ENCODE results near the gene SCP2.

SCP2 gene

DNA sequence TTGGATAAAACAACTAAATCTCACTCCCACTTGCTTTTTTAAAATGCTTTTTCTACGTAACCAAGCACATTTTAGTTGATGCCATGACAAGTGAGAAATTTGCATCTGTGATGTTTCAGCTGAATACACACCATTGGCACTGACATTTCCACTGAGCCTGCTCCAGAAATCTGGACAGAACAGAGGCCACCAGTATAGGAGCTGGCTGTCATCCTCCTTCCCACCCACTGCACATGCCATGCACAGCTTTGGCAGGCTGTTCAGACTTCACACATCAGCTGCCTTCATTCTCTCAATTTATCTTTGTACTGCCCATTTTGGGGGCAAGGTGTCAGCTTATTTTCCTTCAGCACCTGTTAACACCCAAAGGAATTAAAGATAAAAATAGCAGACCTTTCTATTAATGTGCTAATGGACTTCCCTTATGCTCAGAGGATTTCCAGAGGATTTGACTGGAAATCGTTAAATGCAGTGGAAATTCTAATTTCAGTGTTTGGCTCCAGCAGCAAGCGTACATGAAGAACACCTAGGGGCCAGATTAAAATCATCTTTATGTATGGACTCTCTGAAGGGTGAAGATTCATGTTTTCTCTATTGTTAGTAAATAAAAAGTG is 122.0 kb downstream of the SCP2 start:
- Histone ChIP-seq H3K36me3 (ENCODE audit: control insufficient read depth in 2 of 2, insufficient read depth in 1 of 2, low read length in 2 of 2) (peaks cover 0 to 12% of the 10 kb centered on the region in 2 experiments; a peak in 1 of 3 replicates), H3K27ac (ENCODE audit: extremely low read depth, low read depth, low read length) (no peak overlapping the region), H3K4me1 (ENCODE audit: control insufficient read depth, insufficient read depth, low read length) (peaks cover 12% of the 10 kb centered on the region), H3K9me3 (ENCODE audit: control insufficient read depth, insufficient read depth, low read depth, low read length) (no peaks in the 10 kb centered on the region), H3K4me3 (ENCODE audit: low read depth, low read length) (no peak overlapping the region)
- POLR2A ChIA-PET: no interaction called here
- CTCF ChIA-PET: interaction anchor here (0.6 kb wide), 1 partner anchor 166 kb away, joined by 4 read pairs; no protein-coding TSS in a partner anchor
- TF ChIP-seq ZNF174 (tag by site-specific recombination; IDR thresholded peaks at IDR 0.05) (no peak), SCRT2 (tag by site-specific recombination; IDR thresholded peaks at IDR 0.05) (no peak), ZNF18 (tag by site-specific recombination; IDR thresholded peaks at IDR 0.05) (no peak), SALL2 (tag by site-specific recombination; IDR thresholded peaks at IDR 0.05; ENCODE audit: borderline replicate concordance) (no peak), ZNF223 (tag by site-specific recombination; IDR thresholded peaks at IDR 0.05) (no peak), ZNF654 (tag by site-specific recombination; IDR thresholded peaks at IDR 0.05; ENCODE audit: low read depth) (no peak), ZNF266 (tag by site-specific recombination; IDR thresholded peaks at IDR 0.05; ENCODE audit: low read depth) (no peak), ZNF132 (tag by site-specific recombination; IDR thresholded peaks at IDR 0.05; ENCODE audit: borderline replicate concordance) (no peak), ZNF324 (tag by site-specific recombination; IDR thresholded peaks at IDR 0.05) (no peak), ZNF221 (tag by site-specific recombination; IDR thresholded peaks at IDR 0.05; ENCODE audit: borderline replicate concordance) (no peak), ZBTB17 (tag by site-specific recombination; IDR thresholded peaks at IDR 0.05) (no peak), MZF1 (tag by site-specific recombination; IDR thresholded peaks at IDR 0.05; ENCODE audit: borderline replicate concordance) (no peak), YY2 (tag by site-specific recombination; IDR thresholded peaks at IDR 0.05) (no peak)
- TF ChIP-seq, protein P1, sequence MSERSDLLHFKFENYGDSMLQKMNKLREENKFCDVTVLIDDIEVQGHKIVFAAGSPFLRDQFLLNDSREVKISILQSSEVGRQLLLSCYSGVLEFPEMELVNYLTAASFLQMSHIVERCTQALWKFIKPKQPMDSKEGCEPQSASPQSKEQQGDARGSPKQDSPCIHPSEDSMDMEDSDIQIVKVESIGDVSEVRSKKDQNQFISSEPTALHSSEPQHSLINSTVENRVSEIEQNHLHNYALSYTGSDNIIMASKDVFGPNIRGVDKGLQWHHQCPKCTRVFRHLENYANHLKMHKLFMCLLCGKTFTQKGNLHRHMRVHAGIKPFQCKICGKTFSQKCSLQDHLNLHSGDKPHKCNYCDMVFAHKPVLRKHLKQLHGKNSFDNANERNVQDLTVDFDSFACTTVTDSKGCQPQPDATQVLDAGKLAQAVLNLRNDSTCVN (tag by site-specific recombination; optimal IDR thresholded peaks at IDR 0.05): no peak

- H3K4me3 ChIP-seq (ENCODE audit: low read depth, low read length): no peak overlapping the region
- no peaks in the 10 kb centered on the region for H3K9me3 ChIP-seq (ENCODE audit: control insufficient read depth, insufficient read depth, low read depth, low read length)
- H3K4me1 ChIP-seq (ENCODE audit: control insufficient read depth, insufficient read depth, low read length): peaks cover 12% of the 10 kb centered on the region
- H3K36me3 ChIP-seq (ENCODE audit: control insufficient read depth in 2 of 2, insufficient read depth in 1 of 2, low read length in 2 of 2): peaks cover 0 to 12% of the 10 kb centered on the region in 2 experiments; a peak in 1 of 3 replicates
- POLR2A ChIA-PET: no interaction called here
- no peak overlapping the region for H3K27ac ChIP-seq (ENCODE audit: extremely low read depth, low read depth, low read length)
- CTCF ChIA-PET: interaction anchor here (0.6 kb wide), 1 partner anchor 167 kb away, joined by 4 read pairs; no protein-coding TSS in a partner anchor
- TF ChIP-seq ZBTB10 (tag by site-specific recombination; IDR thresholded peaks at IDR 0.05) (no peak), KLF8 (tag by site-specific recombination; IDR thresholded peaks at IDR 0.05) (no peak), ZNF777 (tag by site-specific recombination; IDR thresholded peaks at IDR 0.05; ENCODE audit: borderline replicate concordance) (no peak), ZNF324 (tag by site-specific recombination; IDR thresholded peaks at IDR 0.05) (no peak), ZIC2 (tag by site-specific recombination; IDR thresholded peaks at IDR 0.05) (no peak), ZBTB48 (tag by site-specific recombination; IDR thresholded peaks at IDR 0.05) (no peak), ATF2 (tag by site-specific recombination; IDR thresholded peaks at IDR 0.05; ENCODE audit: low read depth) (no peak), ZNF121 (tag by site-specific recombination; IDR thresholded peaks at IDR 0.05) (no peak), SP7 (tag by site-specific recombination; IDR thresholded peaks at IDR 0.05) (no peak), ZNF677 (tag by site-specific recombination; IDR thresholded peaks at IDR 0.05) (no peak), ZNF555 (tag by site-specific recombination; conservative IDR thresholded peaks at IDR 0.05) (no peak), GLI2 (tag by site-specific recombination; IDR thresholded peaks at IDR 0.05; ENCODE audit: borderline replicate concordance, low read depth) (no peak), ZNF510 (tag by site-specific recombination; IDR thresholded peaks at IDR 0.05; ENCODE audit: insufficient replicate concordance) (no peak)
- TF ChIP-seq, protein P2, sequence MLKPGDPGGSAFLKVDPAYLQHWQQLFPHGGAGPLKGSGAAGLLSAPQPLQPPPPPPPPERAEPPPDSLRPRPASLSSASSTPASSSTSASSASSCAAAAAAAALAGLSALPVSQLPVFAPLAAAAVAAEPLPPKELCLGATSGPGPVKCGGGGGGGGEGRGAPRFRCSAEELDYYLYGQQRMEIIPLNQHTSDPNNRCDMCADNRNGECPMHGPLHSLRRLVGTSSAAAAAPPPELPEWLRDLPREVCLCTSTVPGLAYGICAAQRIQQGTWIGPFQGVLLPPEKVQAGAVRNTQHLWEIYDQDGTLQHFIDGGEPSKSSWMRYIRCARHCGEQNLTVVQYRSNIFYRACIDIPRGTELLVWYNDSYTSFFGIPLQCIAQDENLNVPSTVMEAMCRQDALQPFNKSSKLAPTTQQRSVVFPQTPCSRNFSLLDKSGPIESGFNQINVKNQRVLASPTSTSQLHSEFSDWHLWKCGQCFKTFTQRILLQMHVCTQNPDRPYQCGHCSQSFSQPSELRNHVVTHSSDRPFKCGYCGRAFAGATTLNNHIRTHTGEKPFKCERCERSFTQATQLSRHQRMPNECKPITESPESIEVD (tag by site-specific recombination; IDR thresholded peaks at IDR 0.05): no peak
Measured at GRCh38 chr1:53049574-53049967, 122.5 kb downstream of the SCP2 start.
